B cell (primary cell): Measurements from ENCODE around the gene SMG1. TPM values are rescaled to one million over a fixed set of nuclear protein-coding genes. Genes with fewer than 3 reads are reported as not detected.

Source experiments
- ATAC-seq: fragments of 200-7000 bp; cut with Tn5 transposase; one replicate; pipeline ENCODE4 v1.10.0; 2021; ENCODE audit warnings: low read depth, mild to moderate bottlenecking, moderate number of reproducible peaks, moderate library complexity
- CTCF ChIA-PET: fragments of 350-600 bp; sonication (Branson Sonifier 250); formaldehyde crosslinking; loops from one replicate; lab custom pipeline; 2021; ENCODE audit warnings: antibody characterized with exemption, inconsistent platforms; lab: Charles Lee
- POLR2A ChIA-PET: fragments of 350-600 bp; sonication (Branson Sonifier 250); formaldehyde crosslinking; loops from one replicate; lab custom pipeline; 2021; ENCODE audit warnings: antibody characterized with exemption; lab: Charles Lee
- DNase-seq: peaks from one replicate; pipeline ENCODE4 v3.0.0; 2013
- H2AFZ ChIP-seq: 2 replicates; pipeline ENCODE4 v1.6.1; 2012; ENCODE audit warnings: mild to moderate bottlenecking, low read depth, low read length; ENCODE audit not compliant: insufficient read depth, poor library complexity, severe bottlenecking
- H3K27ac ChIP-seq, 2 donors: 1 replicate in 1 of 2; 2 replicates in 1 of 2; pipeline ENCODE4 v1.5.1; 2012 to 2013; ENCODE audit warnings: low read length in 2 of 2, mild to moderate bottlenecking in 2 of 2, moderate library complexity in 1 of 2
- H3K27me3 ChIP-seq, 4 experiments: fragments of 200-600 bp in 1 of 4; sonication (generic) in 1 of 4; replicated peaks in 1 of 4; 1 replicate in 2 of 4; 2 replicates in 2 of 4; pipeline versions ENCODE4 v1.6.1 to v1.7.0; 2013 to 2016; ENCODE audit warnings: low read length in 3 of 4, mild to moderate bottlenecking in 2 of 4, mixed read lengths in 1 of 4, moderate library complexity in 1 of 4; ENCODE audit not compliant: insufficient read depth in 4 of 4, control insufficient read depth in 3 of 4; ENCODE audit errors: control extremely low read depth in 1 of 4
- H3K36me3 ChIP-seq, 2 experiments: replicated peaks in 1 of 2; 1 replicate in 1 of 2; 2 replicates in 1 of 2; pipeline versions ENCODE4 v1.6.1 to v1.7.1; 2013; ENCODE audit warnings: low read length in 1 of 2; ENCODE audit not compliant: insufficient read depth in 2 of 2, control insufficient read depth in 1 of 2; ENCODE audit errors: control extremely low read depth in 1 of 2, extremely low read depth in 1 of 2
- H3K4me1 ChIP-seq, 2 donors: fragments of 200-600 bp in 1 of 2; sonication (generic) in 1 of 2; 1 replicate in 1 of 2; 2 replicates in 1 of 2; pipeline versions ENCODE4 v1.5.1 to v1.6.1; 2013 to 2017; ENCODE audit warnings: low read length in 2 of 2; ENCODE audit not compliant: control insufficient read depth in 2 of 2, insufficient read depth in 2 of 2
- H3K4me2 ChIP-seq: replicated peaks from 2 replicates; pipeline ENCODE3; 2012; ENCODE audit warnings: mild to moderate bottlenecking, low read depth, low read length; ENCODE audit not compliant: poor library complexity, severe bottlenecking
- H3K4me3 ChIP-seq, 5 experiments: fragments of 200-600 bp in 1 of 5; sonication (generic) in 1 of 5; 1 replicate in 3 of 5; 2 replicates in 2 of 5; pipeline versions ENCODE4 v1.5.1 to v1.7.0; 2011 to 2016; ENCODE audit warnings: low read length in 4 of 5, mild to moderate bottlenecking in 4 of 5, low read depth in 2 of 5, control low read depth in 1 of 5, moderate library complexity in 1 of 5; ENCODE audit not compliant: insufficient read depth in 1 of 5; ENCODE audit errors: control extremely low read depth in 1 of 5, extremely low read depth in 1 of 5
- H3K79me2 ChIP-seq: fragments of 200-600 bp; sonication (generic); one replicate; pipeline ENCODE4 v1.6.0; 2016; ENCODE audit warnings: low read length; ENCODE audit not compliant: control insufficient read depth, insufficient read depth
- H3K9ac ChIP-seq: fragments of 200-600 bp; sonication (generic); 2 replicates; pipeline ENCODE4 v1.6.1; 2017; ENCODE audit warnings: mild to moderate bottlenecking, low read length, moderate library complexity
- H3K9me3 ChIP-seq, 3 donors: one replicate each; pipeline versions ENCODE4 v1.6.1 to v1.7.1; 2013; ENCODE audit warnings: low read length in 2 of 3; ENCODE audit not compliant: control insufficient read depth in 2 of 3, insufficient read depth in 1 of 3; ENCODE audit errors: control extremely low read depth in 1 of 3
- H4K20me1 ChIP-seq: 2 replicates; pipeline ENCODE4 v1.6.0; 2012; ENCODE audit warnings: mild to moderate bottlenecking, low read length; ENCODE audit not compliant: insufficient read depth, control insufficient read depth, poor library complexity, severe bottlenecking
- H3K27ac Mint-ChIP-seq: one replicate; pipeline ENCODE4 v1.8.0; 2021; ENCODE audit warnings: mixed read lengths
- H3K27me3 Mint-ChIP-seq: one replicate; pipeline ENCODE4 v1.8.0; 2021; ENCODE audit warnings: mixed read lengths
- H3K4me1 Mint-ChIP-seq: one replicate; pipeline ENCODE4 v1.8.0; 2021; ENCODE audit warnings: mixed read lengths
- H3K4me3 Mint-ChIP-seq: one replicate; pipeline ENCODE4 v1.8.0; 2021; ENCODE audit warnings: mixed read lengths
- H3K9me3 Mint-ChIP-seq: one replicate; pipeline ENCODE4 v1.8.0; 2022; ENCODE audit warnings: mixed read lengths; ENCODE audit not compliant: insufficient read depth
- CTCF ChIP-seq: fragments of 200-600 bp; IDR thresholded peaks from one replicate; pipeline ENCODE4 v1.8.0; 2022; ENCODE audit warnings: antibody characterized with exemption, mild to moderate bottlenecking
- EZH2 ChIP-seq: IDR thresholded peaks from 2 replicates; pipeline ENCODE4 v1.6.1; 2012; ENCODE audit warnings: borderline replicate concordance, low read depth, mild to moderate bottlenecking, moderate library complexity, low read length; ENCODE audit not compliant: insufficient read depth, poor library complexity, severe bottlenecking
- WGBS: methylation state at CpG from one replicate; pipeline ENCODE4 v1.1.5; 2013; ENCODE audit warnings: missing lambda C conversion rate; ENCODE audit not compliant: insufficient coverage; 5-methylcytosine and 5-hydroxymethylcytosine counted together
- intact Hi-C: fragments of 100-400 bp; cut with micrococcal nuclease; formaldehyde crosslinking; loops from one replicate; pipeline ENCODE4 v1.10.0; 2022
- polyA plus RNA-seq: library from polyadenylated mRNA; depleted of rRNA; stranded (reverse); fragments of >200 nt; gene quantifications from 2 replicates; pipeline ENCODE4 v1.2.3, GENCODE V29; 2012
- total RNA-seq, 2 donors: library from RNA; stranded (reverse); fragments of 120-200 nt in 1 of 2; gene quantifications; 1 replicate in 1 of 2; 2 replicates in 1 of 2; pipeline versions ENCODE4 v1.2.3 to v1.2.4, GENCODE V29; 2013 to 2022

SMG1 gene
- total and polyA plus RNA-seq, 2 donors (not counting 1 experiment from before 2014, with no cell fraction given) = 23.2 to 256 TPM

GRCh38 chr16:18842565-18842964 lies 83.6 kb downstream of the SMG1 start:
- H4K20me1 ChIP-seq = no peaks in the 10 kb centered on the region
- no peak overlapping the region for H2AFZ ChIP-seq
- H3K4me1 ChIP-seq = no peaks in the 10 kb centered on the region
- no peaks in the 10 kb centered on the region for H3K27me3 ChIP-seq
- no peak for DNase-seq
- no peaks in the 10 kb centered on the region for H3K79me2 ChIP-seq
- Mint-ChIP-seq H3K9me3 (no peaks in the 10 kb centered on the region), H3K27ac (no peak overlapping the region), H3K4me3 (no peak overlapping the region), H3K4me1 (peaks cover 3% of the 10 kb centered on the region), H3K27me3 (no peaks in the 10 kb centered on the region)
- TF ChIP-seq CTCF = no peak
- TF ChIP-seq EZH2 = no peak
- H3K27ac ChIP-seq = no peak overlapping the region
- no peak overlapping the region for H3K9ac ChIP-seq
- ATAC-seq = no peak
- POLR2A ChIA-PET = no interaction called here
- CTCF ChIA-PET = no interaction called here
- H3K9me3 ChIP-seq = no peaks in the 10 kb centered on the region
- intact Hi-C loops = no loop called here
- peaks cover 8 to 84% of the 10 kb centered on the region in 2 experiments for H3K36me3 ChIP-seq
- WGBS = 94% methylated on average over 2 of the region's 6 CpGs
- H3K4me3 ChIP-seq = no peak overlapping the region
- H3K4me2 ChIP-seq = no peak overlapping the region

GRCh38 chr16:18841833-18842525 lies 84.2 kb downstream of the SMG1 start:
- H3K4me1 ChIP-seq = no peaks in the 10 kb centered on the region
- H4K20me1 ChIP-seq = no peaks in the 10 kb centered on the region
- no peak overlapping the region for H3K4me3 ChIP-seq
- H2AFZ ChIP-seq = no peak overlapping the region
- ChIA-PET CTCF (no interaction called here), POLR2A (no interaction called here)
- no peak overlapping the region for H3K4me2 ChIP-seq
- intact Hi-C loops = no loop called here
- H3K9me3 ChIP-seq = no peaks in the 10 kb centered on the region
- H3K79me2 ChIP-seq = no peaks in the 10 kb centered on the region
- DNase-seq (no peak), ATAC-seq (no peak)
- Mint-ChIP-seq H3K4me1 (peaks cover 3% of the 10 kb centered on the region), H3K4me3 (no peak overlapping the region), H3K27ac (no peak overlapping the region), H3K27me3 (no peaks in the 10 kb centered on the region), H3K9me3 (no peaks in the 10 kb centered on the region)
- H3K9ac ChIP-seq = no peak overlapping the region
- 93% methylated on average over 3 of the region's 7 CpGs for WGBS
- no peak overlapping the region for H3K27ac ChIP-seq
- no peaks in the 10 kb centered on the region for H3K27me3 ChIP-seq
- peaks cover 8 to 84% of the 10 kb centered on the region in 2 experiments for H3K36me3 ChIP-seq
- TF ChIP-seq EZH2 = no peak
- TF ChIP-seq CTCF = no peak
